ENCODE data around the gene APOO.

The APOO gene

DNA sequence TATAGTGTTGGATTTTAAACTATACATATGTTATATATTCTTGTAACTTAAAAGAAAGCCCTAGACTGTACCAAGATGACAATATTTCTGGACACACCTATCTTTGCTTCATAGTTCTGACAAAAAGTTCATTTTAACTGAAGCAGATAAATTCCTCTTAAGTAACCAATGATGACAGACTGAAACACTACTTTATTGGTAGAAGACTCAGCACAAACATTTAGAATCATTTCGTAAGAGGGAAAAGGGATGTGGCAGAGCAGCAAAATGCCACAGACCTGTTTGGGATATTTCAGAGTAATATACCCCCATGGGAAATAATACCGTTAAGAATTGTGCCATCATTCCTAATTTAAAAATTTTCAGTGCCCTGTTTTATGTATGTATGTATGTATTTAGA, 56.2 kb downstream of the APOO start:
- TF ChIP-seq CTCF (IDR thresholded peaks at IDR 0.05; ENCODE audit: control insufficient read depth, extremely low read depth, insufficient read depth): no peak
- DNase-seq (ENCODE audit: low read depth): no peak
- no peak overlapping the region for H3K4me3 ChIP-seq (ENCODE audit: low read depth, low read length)

DNA sequence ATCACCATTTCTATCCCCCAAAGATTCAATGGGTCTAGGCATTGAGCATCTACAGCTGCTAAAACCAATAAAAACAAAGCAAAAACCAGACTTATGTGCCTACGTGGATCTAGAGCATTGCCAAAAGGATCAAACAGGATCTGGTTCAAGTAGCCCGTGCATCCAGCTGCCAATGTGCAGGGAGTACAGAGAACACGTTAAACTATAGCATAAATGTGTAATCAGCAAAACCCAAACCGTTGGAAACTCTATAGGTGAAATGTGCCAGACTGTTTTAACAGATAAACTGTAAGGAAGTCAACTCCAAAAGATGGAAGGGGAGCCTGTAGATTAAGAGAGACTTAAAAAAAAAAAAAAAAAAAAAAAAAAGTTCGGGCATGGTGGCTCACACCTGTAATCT, 58.5 kb downstream of the APOO start:
- TF ChIP-seq CTCF (IDR thresholded peaks at IDR 0.05; ENCODE audit: control insufficient read depth, extremely low read depth, insufficient read depth): no peak
- no peak for DNase-seq (ENCODE audit: low read depth)
- H3K4me3 ChIP-seq (ENCODE audit: low read depth, low read length): no peak overlapping the region

DNA sequence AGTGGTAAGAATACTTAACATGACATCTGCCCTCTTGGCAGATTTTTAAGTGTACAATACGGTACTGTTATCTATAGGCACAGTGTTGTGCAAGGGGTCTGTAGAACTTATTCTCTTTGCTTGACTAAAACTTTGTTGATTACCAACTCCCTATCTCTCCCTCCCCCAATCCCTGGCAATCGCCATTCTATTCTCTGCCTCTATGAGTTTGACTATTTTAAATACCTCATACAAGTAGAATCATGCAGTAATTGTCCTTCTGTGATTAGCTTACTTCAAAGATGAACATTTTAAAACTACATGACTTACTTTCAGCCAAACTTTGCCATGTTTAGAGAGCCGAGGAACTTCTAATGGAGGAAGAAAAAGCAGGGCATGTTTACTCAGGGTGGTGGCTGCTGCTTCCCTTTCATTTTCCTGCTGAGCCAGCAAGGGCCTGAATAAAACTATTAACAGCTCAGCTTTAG, 62.4 kb downstream of the APOO start:
- H3K4me3 ChIP-seq (ENCODE audit: low read depth, low read length): no peak overlapping the region
- TF ChIP-seq CTCF (IDR thresholded peaks at IDR 0.05; ENCODE audit: control insufficient read depth, extremely low read depth, insufficient read depth): no peak
- no peak for DNase-seq (ENCODE audit: low read depth)

DNA sequence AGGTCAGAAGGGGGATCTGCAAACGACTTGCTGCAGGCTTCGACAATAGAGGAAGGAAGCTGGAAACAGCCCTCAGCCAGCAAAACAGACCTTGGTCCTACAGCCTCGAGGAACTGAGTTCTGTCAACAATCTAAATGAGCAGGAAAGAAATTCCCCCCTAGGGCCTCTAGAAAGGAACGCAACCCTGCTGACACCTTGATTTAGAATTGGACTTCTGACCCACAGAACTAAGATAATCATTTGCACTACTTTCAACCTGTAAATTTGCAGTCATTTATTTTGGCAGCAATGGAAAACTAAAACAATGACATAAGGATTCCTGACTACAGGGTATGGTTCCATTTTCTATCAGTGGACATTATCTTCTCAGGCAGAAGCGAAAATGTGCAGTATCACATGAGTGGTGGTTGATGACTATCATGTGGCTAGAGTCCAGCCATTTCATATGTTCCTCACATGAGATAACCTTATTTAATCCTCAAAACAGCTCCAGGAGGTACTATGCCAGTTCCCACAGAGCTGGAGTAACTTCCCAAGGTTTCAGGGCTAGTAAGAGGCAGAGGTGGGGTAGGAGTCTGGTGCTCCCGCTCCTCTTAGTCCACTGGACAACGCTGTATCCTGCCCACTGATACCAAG, 63.1 kb downstream of the APOO start:
- no peak for DNase-seq (ENCODE audit: low read depth)
- no peak for TF ChIP-seq CTCF (IDR thresholded peaks at IDR 0.05; ENCODE audit: control insufficient read depth, extremely low read depth, insufficient read depth)
- H3K4me3 ChIP-seq (ENCODE audit: low read depth, low read length): no peak overlapping the region

GRCh38 chrX:23841847-23842522, 65.8 kb downstream of the APOO start:
- no peak for DNase-seq (ENCODE audit: low read depth)
- no peak for TF ChIP-seq CTCF (IDR thresholded peaks at IDR 0.05; ENCODE audit: control insufficient read depth, extremely low read depth, insufficient read depth)
- no peak overlapping the region for H3K4me3 ChIP-seq (ENCODE audit: low read depth, low read length)

DNA sequence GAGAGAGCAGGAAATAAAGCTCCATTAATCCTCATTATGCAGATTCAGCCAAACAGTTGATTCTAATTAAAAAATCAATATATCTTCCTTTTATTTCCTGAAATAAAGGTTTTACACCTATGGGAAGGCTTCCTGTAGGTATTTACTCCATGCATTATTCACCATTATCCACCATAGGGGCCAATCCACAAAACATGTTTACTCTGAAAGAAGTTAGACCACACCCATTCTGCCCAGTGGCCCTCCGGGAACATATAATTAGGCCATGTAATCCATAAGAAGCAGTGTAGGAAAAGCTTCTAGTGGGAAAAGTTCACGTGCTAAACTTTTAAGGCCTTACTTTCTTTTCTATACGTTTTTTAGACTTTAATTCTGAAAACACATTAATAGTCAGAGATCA, 67.1 kb downstream of the APOO start:
- TF ChIP-seq CTCF (IDR thresholded peaks at IDR 0.05; ENCODE audit: control insufficient read depth, extremely low read depth, insufficient read depth): no peak
- H3K4me3 ChIP-seq (ENCODE audit: low read depth, low read length): no peak overlapping the region
- no peak for DNase-seq (ENCODE audit: low read depth)

DNA sequence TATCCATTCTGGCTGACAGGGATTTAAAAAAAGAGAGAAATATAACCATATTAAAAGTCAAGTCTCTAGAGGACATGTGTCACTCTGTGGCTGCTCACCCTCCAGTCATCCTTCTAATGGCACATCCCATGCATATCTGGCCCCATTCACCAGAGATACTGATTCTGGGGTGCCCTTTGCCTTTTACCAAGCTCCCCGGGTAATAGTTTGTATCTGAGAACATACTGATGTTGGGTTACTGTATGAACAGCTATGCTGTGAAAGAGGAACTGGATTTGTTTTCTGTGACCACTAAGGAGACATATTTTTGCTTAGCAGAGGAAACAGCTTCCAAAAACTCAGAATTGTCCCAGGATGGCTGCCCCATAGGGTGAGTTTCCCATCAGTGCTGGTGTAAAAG, 68.8 kb downstream of the APOO start:
- TF ChIP-seq CTCF (IDR thresholded peaks at IDR 0.05; ENCODE audit: control insufficient read depth, extremely low read depth, insufficient read depth): no peak
- H3K4me3 ChIP-seq (ENCODE audit: low read depth, low read length): no peak overlapping the region
- DNase-seq (ENCODE audit: low read depth): no peak
